Stimulated activated CD4-positive, alpha-beta T cell treated with anti-CD3 and anti-CD28 coated beads, TNF-alpha, amount 100 ng/mL, for 48 hours (primary cell): ENCODE data around the gene GEMIN4.
A peak's percentile ranks its signal among the peaks of the same experiment; 100 is the strongest.
"Not testable (repeated sequence)": the region's sequence is repeated elsewhere in the genome, so short reads cannot be mapped to it uniquely, and the experiment has no call there.

Experiments
- DNase-seq, 3 donors: peaks; one replicate each; pipeline ENCODE4 v3.0.0-alpha.2; 2020; ENCODE audit warnings: low read depth in 3 of 3

The GEMIN4 gene

GRCh38 chr17:752002-752619 is at the start of gene GEMIN4:
GEMIN4 (minus strand) TSS chr17:752264; CDS start chr17:752142, 122 bp downstream.
- DNase-seq = peak; percentile 94 to 98 (median 97)

DNA sequence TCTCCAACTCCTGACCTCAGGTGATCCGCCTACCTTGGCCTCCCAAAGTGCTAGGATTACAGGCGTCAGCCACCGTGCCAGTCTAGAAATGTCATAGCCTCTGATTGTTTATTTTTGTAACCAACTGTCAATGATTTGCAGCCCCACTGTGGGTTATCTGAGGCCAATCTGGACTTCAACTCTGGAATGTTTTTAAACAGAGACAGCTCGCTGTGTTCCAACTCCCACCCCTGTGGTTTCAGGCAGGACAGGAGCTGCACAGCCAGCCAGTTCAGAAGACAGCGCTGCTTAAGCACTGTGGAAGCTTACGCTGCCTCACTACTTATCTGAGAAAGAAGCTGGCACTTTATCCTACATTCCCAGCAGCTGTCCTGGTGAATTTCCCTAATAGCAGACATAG is 49.6 kb upstream of the GEMIN4 start:
- no peak for DNase-seq

DNA sequence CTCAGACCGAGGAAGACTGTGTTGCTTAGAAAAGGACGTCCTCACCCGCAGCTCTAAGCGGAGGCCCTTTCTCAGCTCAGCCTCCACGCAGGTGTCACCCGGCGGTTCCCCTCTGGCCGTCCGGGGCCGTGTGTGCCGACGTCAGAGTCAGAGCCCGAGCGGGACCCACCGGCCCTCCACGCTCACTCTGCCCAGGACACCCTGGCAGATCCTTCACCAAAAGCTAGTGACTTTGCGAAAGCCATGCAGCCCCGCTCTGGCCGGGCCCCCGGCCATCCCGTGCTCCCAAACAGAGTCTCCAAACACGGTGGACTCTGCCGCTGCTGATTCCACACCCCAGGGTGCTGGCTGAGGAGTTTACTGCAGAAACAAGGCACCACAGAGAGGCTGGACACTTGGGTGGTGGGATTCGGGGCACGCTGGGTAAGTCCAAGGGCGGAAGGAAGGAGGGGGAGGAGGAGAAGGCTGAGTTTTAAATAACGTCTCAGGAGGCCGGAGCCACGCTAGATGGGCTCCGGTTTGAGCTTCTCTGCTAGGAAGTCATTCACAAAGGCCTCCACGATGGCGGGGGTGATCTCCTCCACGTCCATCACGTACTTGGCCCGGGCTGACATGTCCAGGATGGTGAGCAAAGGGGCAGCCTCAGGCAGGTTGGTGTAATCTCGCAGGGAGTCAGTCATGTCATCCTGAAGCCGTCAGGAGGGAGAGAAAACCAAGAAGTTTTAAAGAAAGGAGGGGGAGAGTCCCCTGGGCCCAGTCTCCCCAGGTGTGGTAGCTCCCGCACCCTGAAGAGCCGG is 48.6 kb upstream of the GEMIN4 start:
- no peak for DNase-seq

DNA sequence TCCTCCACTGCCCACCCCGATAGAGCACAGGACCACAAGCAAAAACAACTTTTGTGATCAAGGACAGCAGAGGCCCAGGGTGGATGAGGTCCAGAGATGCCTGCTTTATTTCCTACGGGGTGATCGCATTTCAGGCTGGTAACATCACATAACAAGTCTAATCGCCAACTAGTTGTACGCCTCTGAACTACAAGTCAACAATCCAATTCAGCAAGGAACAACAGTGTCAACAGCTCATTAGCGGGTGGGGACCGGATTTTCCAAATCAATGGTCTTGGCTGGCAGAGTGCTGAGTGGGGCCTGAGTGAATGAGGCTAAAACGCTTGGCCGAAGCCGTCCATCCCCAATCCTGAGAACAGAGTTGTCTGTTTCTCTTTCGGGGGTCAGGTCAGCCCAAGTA is 47.2 kb upstream of the GEMIN4 start:
- no peak for DNase-seq

DNA sequence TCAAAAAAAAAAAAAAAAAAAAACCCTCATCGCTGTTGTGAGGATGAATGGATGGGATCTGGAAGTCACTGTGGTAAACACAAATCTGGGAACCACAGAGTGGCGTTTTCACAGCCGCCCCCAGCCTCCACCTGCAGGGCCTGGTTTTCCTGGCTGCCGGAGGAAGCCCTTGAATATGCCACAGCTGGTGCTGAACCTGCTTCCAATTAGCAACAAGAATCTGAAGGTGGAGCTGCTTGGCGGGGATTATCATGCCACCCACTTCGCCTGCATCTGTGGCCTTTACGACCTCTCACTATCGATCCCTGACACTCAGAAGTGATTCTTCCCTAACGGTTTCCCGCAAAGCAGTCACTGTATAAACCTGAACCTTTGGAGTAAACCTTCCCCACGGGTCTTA is 46.2 kb upstream of the GEMIN4 start:
- no peak for DNase-seq

DNA sequence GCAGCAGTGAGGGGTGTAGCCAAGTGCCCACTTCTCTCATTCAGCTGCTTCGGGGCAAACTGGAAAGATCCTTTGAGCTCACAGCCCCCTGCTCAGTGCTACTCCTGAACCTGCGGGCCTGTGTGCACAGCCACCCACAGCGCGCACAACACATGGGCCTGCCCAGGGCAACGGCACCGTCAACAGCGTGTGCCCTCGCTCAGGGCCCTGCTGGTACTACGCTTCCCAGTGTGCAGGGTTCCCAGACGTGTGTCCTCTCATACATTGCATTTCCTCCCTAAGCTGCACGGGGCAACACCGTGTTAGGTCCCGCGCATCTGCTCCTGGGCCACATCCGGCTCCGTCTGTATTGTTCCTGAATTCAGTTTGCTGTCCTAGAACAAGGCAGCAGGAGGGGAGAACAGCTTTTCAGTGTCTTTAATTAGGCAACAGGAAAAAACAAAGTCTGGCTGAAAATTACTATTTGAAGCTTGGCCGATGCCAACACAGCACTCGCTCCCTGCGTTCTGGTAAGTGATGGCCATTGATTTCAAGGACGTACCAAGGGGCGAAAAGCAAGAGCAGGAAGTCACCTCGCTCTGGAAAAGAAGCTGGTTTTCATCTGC is 45.3 kb upstream of the GEMIN4 start:
- no peak for DNase-seq

GRCh38 chr17:796609-797008 is 44.5 kb upstream of the GEMIN4 start:
- no peak for DNase-seq

- no peak for DNase-seq
Observed at GRCh38 chr17:795721-796120, 43.7 kb upstream of the GEMIN4 start.

- no peak for DNase-seq
Observed at GRCh38 chr17:795276-795675, 43.2 kb upstream of the GEMIN4 start.

DNA sequence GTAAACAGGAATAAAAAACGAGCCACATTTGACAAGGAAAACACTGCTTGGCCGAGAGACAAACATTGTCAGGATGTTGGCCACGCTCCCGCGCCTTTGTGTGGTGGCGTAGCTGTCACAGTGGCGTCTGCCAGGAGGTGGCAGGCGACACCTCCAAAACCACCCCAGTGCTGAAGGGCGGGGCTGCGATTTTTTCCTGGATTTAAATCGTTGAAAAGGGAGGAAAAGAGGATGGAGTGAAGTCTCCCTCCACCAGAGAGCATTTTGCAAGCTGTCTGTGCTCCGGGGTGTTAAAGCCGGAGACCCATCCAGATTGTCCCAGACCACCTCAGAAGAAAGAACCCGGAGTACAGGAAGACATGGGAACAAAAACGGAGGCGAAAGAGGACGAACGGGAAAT is 42.8 kb upstream of the GEMIN4 start:
- peak in 2 of 3 donors; percentile 18 to 31 for DNase-seq

DNA sequence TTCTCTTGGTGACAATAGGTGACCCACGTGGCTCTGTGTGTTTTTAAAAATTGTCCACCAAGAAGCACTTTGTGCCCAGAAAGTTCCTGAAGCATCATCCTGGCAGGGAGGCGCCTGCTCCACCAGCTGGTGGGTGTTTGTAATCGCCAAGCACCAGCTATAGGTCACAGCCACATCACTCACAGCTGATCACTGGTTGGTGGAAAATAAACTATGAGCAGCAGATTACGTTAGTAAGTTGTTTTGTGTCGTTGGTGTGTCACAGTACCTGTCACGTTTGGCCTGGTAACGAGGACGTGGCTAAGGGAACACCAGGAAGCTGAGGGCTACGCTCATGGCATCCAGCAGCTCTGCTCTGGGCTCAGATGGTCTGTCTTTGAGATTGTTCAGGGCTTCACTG is 40.2 kb upstream of the GEMIN4 start:
- DNase-seq = no peak

GRCh38 chr17:791829-792228 is 39.8 kb upstream of the GEMIN4 start:
- DNase-seq = no peak

DNA sequence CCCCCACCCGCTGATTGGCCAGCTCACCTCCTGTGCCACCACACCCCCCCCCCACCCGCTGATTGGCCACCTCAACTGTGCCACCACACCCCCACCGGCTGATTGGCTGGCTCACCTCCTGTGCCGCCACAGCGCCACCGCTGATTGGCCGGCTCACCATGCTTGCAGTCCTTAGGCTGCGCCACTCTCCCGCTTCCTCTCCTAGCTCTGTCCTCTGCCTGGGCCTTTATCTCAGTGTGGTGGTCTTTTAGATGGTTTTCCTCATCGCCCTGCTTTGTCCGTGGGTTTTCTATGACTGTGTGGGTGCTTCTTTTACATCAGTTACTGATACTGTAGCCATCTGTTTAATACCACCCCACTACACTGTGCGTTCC is 38.8 kb upstream of the GEMIN4 start:
- not testable (repeated sequence) for DNase-seq

DNA sequence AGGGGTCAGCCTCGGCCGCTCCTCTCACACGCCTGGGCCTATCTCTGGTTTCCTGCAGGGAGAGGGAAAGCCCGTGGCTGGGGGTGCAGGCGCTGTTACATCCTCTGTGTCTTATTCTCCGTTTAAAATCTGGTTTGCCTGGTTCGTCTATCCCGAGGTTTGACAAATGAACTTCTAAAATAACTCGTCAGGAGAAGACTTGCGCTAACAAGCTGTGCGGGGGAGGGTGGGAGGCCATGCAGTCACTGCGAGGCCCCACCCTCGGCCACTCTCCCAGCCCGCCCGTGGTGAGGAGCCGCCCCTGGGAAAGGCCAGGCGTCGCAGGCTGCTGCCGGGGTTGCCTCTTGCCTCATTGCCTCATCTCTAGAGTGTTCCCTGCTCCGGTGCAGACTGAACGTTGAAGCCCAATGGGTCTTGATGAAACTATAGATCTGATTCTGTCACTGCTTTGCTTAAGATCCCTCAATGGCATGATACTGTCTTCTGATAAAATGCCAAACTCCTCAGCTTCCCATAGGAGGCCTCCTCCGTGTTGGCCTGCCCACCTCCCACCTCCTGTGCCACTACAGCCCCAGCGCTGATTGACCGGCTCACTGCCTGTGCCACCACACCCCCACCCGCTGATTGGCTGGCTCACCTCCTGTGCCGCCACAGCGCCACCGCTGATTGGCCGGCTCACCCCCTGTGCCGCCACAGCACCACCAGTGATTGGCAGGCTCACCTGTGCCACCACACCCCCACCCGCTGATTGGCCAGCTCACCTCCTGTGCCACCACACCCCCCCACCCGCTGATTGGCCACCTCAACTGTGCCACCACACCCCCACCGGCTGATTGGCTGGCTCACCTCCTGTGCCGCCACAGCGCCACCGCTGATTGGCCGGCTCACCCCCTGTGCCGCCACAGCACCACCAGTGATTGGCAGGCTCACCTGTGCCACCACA is 38.1 kb upstream of the GEMIN4 start:
- not testable (repeated sequence) for DNase-seq

DNA sequence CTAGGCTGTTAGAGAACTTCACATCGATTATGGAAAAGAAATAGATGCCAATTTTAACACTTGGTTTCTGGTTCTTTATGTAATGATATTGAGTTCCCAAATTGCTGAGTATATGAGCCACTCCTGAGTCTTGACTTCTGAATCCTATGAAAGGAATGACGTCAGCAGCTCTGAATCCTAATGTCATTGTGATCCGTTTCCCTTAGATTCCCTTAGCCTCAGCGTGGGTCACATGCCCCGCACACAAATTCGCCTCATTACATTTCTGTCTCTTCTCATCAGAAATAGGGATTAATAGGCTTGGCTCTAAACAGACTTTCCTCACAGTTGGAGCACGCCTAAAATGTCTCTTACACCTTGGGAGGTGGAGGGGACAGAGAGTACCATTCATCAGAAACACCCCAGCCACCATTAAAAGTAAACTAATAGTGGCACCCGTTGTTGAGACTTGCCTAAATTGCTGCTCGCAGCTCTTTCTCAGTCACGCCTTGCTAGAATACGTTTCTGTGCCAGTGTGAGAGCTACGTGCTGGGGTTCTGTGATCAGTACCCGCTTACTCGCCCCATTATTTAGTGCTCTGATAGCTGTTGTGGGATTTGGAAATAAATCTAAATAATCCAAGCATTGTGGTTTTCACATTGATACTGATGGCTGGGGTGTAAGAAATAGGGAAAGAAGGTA is 37.2 kb upstream of the GEMIN4 start:
- no peak for DNase-seq

DNA sequence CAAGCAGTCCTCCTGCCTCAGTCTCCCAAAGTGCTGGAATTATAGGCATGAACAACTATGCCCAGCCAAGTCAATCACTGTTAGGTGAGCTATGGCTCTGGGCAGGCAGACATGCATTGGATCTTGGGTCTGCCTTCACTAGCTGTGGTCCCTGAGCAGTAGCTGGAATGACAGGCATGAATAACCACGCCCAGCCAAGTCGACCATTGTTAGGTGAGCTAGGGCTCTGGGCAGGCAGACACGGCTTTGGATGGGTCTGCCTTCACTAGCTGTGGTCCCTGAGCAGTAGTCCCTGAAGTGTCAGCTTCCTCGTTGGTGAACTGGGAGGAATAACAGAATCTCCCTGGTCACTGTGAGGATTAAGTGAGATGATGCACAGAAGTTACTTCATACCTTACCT is 36.5 kb upstream of the GEMIN4 start:
- no peak for DNase-seq

DNA sequence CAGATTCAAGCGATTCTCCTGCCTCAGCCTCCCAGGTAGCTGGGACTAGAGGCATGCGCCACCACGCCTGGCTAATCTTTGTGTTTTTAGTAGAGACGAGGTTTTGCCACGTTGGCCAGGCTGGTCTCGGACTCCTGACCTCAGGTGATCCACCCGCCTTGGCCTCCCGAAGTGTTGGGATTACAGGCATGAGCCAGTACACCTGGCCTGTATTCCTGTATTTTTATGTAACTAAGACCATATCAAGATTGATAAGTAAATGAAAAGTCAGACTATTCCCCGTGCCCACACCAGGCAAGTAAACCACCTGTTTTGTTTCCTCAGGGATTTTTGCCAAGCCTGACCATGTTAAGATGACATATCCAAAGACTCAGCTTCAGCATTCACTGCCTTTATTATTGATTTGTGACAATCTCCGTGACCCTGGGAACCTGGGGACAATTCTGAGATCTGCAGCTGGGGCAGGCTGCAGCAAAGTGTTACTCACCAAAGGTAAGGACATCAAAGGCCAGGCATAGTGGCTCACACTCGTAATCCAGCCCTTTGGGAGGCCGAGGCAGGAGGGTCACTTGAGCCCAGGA is 35.7 kb upstream of the GEMIN4 start:
- no peak for DNase-seq

- not testable (repeated sequence) for DNase-seq
Observed at GRCh38 chr17:785901-786300, 33.8 kb upstream of the GEMIN4 start.

DNA sequence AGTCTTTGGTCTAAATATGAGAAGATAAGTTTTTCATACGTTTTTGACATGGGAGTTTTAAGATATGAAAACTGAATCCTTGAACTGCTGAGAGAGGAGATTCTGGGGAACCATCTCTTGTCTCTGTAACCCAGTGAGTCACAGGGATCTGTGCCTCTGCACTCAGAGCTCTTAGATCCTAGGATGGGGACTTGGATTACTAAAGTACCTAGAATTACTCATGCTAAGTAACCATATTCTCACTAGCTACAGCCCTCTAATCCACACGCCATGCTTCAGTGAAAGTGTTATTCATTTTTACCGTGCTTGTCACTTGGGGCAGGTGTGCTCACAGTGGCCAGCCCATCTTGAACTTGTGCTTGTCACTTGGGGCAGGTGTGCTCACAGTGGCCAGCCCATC is 32.1 kb upstream of the GEMIN4 start:
- DNase-seq = no peak

DNA sequence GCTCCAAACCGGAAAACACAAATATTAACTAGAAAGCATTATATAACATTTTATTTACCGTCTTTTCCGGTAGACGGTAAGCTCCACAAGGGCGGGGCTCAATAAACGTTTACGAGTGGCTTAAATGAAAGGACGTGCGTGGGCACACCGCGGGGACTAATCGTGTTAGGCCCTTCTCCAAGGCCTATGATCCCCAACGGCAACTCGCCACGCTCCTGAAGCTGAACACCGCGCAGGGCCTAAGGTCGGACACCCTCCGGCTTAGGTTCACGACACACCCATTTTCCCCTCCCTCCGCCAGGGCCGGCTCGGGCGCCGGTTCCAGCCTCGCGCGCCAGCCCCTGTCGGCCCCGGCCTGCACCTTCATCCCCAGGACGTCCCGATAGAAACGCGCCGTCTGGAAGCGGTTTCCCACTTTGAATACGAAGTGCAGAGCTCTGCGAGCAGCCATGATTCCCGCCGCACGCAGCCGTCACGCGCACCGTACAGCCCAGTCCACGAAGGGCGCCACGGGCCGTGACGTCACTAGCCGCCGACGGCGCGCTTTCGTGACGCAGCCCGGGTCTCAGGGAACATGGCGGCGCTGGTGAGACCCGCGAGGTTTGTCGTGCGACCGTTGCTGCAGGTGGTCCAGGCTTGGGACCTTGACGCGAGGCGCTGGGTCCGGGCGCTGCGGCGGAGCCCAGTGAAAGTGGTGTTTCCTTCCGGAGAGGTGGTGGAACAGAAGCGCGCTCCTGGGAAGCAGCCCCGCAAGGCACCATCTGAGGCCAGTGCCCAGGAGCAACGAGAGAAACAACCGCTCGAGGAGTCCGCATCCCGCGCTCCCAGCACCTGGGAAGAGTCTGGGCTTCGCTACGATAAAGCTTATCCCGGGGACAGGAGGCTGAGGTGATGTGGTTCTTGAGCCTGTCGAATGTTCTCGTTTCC is 30.0 kb upstream of the GEMIN4 start, which contains the start of the genes GLOD4 and MRM3:
Gene GLOD4 (minus strand): TSS at position 476 of the 927 bp plus-strand sequence. CDS start 25 bp downstream, at position 451.
Gene MRM3 (plus strand): TSS at position 549 of the 927 bp plus-strand sequence. CDS start 26 bp downstream, at position 575.
- DNase-seq = peak; percentile 85 to 96 (median 87)
